Pancreas (tissue), 10 donors: ENCODE results near the gene UNG. TPM values are rescaled to one million over a fixed set of nuclear protein-coding genes. Genes with fewer than 3 reads are reported as not detected.

Experiments
- ATAC-seq, 4 donors: fragments of 200-7000 bp; cut with Tn5 transposase; one replicate each; pipeline versions ENCODE4 v1.8.0 to v1.9.1; 2020; ENCODE audit warnings: mild to moderate bottlenecking in 4 of 4, moderate library complexity in 4 of 4
- DNase-seq, 6 donors: peaks; one replicate each; pipeline ENCODE4 v3.0.0-alpha.2; 2020
- FAIRE-seq: peaks from 2 replicates; lab custom pipeline; 2012; peaks lifted over from hg19 to GRCh38; lab: Jason Lieb, UNC
- H3K27ac ChIP-seq, 4 donors: fragments of 200-600 bp; sonication (generic); 1 replicate in 3 of 4; 2 replicates in 1 of 4; pipeline versions ENCODE4 v1.5.0 to v1.8.0; 2020
- H3K27me3 ChIP-seq, 4 donors: fragments of 200-600 bp; one replicate each; pipeline ENCODE4 v1.8.0; 2021
- H3K36me3 ChIP-seq, 3 donors: fragments of 200-600 bp; sonication (generic) in 1 of 3; one replicate each; pipeline versions ENCODE4 v1.5.0 to v1.8.0; 2020 to 2021
- H3K4me1 ChIP-seq, 3 donors: fragments of 200-600 bp; one replicate each; pipeline ENCODE4 v1.8.0; 2021
- H3K4me3 ChIP-seq, 4 donors: fragments of 200-600 bp; sonication (generic) in 2 of 4; one replicate each; pipeline versions ENCODE4 v1.5.0 to v1.8.0; 2020 to 2021
- H3K9me3 ChIP-seq, 4 donors: fragments of 200-600 bp; one replicate each; pipeline ENCODE4 v1.8.0; 2021
- whole genome bisulfite sequencing, 2 donors: extraction: QIAGEN DNeasy Blood & Tissue Kit; methylation state at CpG; one replicate each; pipeline ENCODE4 v1.1.7; 2013; 5-methylcytosine and 5-hydroxymethylcytosine counted together
- intact Hi-C, 3 donors: fragments of 100-400 bp; cut with DNase I; formaldehyde crosslinking; loops; one replicate each; pipeline versions ENCODE4 v1.11.1 to v1.14.2; 2022
- polyA plus RNA-seq, 2 donors: library from polyadenylated mRNA; stranded (reverse); fragments of 200-250 nt; gene quantifications; one replicate each; pipeline ENCODE4 v1.2.3, GENCODE V29; 2013
- total RNA-seq, 6 donors: library from RNA; stranded (reverse); fragmentation: NEBNext Ultra II Directional in 4 of 6; extraction: Animal tissue kit (Norgen Biotek cat#: 25700) in 4 of 6; gene quantifications; one replicate each; pipeline versions ENCODE4 v1.2.1 to v1.2.4, GENCODE V29; 2021 to 2023
- TF ChIP-seq, protein P1 (sequence below), 4 donors: fragments of 200-600 bp; sonication (generic) in 3 of 4; IDR thresholded peaks; one replicate each; pipeline versions ENCODE4 v1.5.0 to v1.8.0; 2021; ENCODE audit warnings: antibody characterized with exemption in 4 of 4
- donor health status: healthy with polysubstance abuse.
- donor health status: DM: no; HTN: no; CAD: no; lungs with moderate emphysema.
- donor health status: DM: no; HTN: no; CAD: no.
- donor health status: control.
- donor health status: control.
- donor health status: Bipolar disorder and iron deficiency.
- donor health status: DM: yes; HTN: yes; CAD: no.
- donor health status: DM: no; HTN: no; CAD: no.
- donor health status: DM: no; HTN: no; CAD: no.
- donor health status: DM: yes; HTN: yes; CAD: no.

UNG gene
- total and polyA plus RNA-seq, 8 donors = 5.1 to 15.8 (median 8.3) TPM

DNA sequence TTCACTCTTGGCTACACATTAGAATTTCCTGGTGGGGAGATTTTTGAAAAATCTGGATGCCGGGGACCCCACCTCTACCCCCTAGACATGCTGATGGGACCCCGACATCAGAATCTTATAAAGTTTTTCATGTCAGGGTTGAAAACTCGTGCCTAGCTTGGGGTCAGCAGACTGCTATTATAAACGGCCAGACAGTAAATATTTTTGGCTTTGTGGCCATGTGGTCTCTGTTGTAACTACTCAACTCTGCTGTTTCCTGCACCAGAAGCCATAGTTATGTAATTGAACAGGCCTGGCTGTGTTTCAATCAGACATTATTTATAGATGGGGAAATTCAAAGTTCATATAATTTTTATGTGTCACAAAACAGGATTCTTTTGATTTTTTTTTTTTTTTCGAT, 60.6 kb downstream of the UNG start:
- ATAC-seq = no peak
- 37 to 43% methylated on average over 5 of the region's 5 CpGs for WGBS, 2 donors
- peaks cover 4 to 12% (median 7%) of the 10 kb centered on the region in 3 donors for H3K4me1 ChIP-seq
- FAIRE-seq = no peak
- no peaks in the 10 kb centered on the region for H3K27me3 ChIP-seq
- H3K4me3 ChIP-seq = no peak overlapping the region
- TF ChIP-seq, protein P1, sequence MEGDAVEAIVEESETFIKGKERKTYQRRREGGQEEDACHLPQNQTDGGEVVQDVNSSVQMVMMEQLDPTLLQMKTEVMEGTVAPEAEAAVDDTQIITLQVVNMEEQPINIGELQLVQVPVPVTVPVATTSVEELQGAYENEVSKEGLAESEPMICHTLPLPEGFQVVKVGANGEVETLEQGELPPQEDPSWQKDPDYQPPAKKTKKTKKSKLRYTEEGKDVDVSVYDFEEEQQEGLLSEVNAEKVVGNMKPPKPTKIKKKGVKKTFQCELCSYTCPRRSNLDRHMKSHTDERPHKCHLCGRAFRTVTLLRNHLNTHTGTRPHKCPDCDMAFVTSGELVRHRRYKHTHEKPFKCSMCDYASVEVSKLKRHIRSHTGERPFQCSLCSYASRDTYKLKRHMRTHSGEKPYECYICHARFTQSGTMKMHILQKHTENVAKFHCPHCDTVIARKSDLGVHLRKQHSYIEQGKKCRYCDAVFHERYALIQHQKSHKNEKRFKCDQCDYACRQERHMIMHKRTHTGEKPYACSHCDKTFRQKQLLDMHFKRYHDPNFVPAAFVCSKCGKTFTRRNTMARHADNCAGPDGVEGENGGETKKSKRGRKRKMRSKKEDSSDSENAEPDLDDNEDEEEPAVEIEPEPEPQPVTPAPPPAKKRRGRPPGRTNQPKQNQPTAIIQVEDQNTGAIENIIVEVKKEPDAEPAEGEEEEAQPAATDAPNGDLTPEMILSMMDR (IDR thresholded peaks at IDR 0.05) = no peak
- no peak for DNase-seq
- no peaks in the 10 kb centered on the region for H3K9me3 ChIP-seq
- no peaks in the 10 kb centered on the region for H3K36me3 ChIP-seq
- intact Hi-C loops = no loop called here
- peak overlapping the region in 1 of 4 donors; percentile 12 for H3K27ac ChIP-seq

DNA sequence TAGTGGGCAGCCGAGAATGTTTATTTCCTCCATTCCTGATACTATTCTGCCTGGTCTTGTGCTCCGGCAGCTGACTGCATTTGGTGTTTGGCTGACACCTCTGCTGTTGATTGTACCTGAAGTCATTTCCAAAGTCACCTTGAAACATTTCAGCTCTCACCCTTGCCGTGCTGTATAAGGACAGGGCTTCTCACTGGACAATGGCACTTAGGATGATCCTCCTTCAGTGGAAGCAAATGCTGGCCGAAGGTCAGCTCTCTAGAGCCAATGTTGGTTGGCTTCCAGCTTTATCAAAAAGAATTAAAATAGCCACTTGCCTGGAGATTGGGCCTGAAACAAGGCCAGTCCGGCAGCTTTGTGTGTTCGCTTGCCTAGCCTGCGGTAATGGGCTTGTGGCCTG, 63.0 kb downstream of the UNG start:
- no peaks in the 10 kb centered on the region for H3K36me3 ChIP-seq
- no peak for FAIRE-seq
- H3K27me3 ChIP-seq = no peaks in the 10 kb centered on the region
- WGBS, 2 donors = 28 to 37% methylated on average over 7 of the region's 7 CpGs
- TF ChIP-seq, protein P1 (IDR thresholded peaks at IDR 0.05) = no peak
- peaks cover 1 to 7% (median 5%) of the 10 kb centered on the region in 3 donors for H3K4me1 ChIP-seq
- DNase-seq = no peak
- H3K27ac ChIP-seq = peak overlapping the region in 2 of 4 donors; percentile 33 to 55
- H3K9me3 ChIP-seq = no peaks in the 10 kb centered on the region
- peak; percentile 30 to 75 (median 50) for ATAC-seq
- intact Hi-C loops = no loop called here
- no peak overlapping the region for H3K4me3 ChIP-seq

Other genes starting within 250 kb of the UNG start
- 10 to 100 TPM in 2 of 6 donors, 1 to 10 TPM in 4; 8.2 to 22.1 (median 9.7) TPM for gene SSH1, start 240.0 kb upstream of the UNG start, total RNA-seq
- 1 to 10 TPM; 3.7 to 4.6 TPM for gene SSH1, start 240.0 kb upstream of the UNG start, polyA plus RNA-seq
- not detected for gene DAO, start 217.5 kb upstream of the UNG start, total RNA-seq
- gene DAO, start 217.5 kb upstream of the UNG start, polyA plus RNA-seq = not detected
- 1 to 10 TPM in 3 of 6 donors, under 1 TPM in 3; 0.13 to 2.3 (median 0.71) TPM for gene SVOP, start 76.5 kb upstream of the UNG start, total RNA-seq
- gene SVOP, start 76.5 kb upstream of the UNG start, polyA plus RNA-seq = 1 to 10 TPM in 1 of 2 donors, under 1 TPM in 1; 0.68 to 4.3 TPM
- gene USP30, start 45.0 kb upstream of the UNG start, total RNA-seq = 10 to 100 TPM in 2 of 6 donors, 1 to 10 TPM in 4; 6.5 to 11.2 (median 9.3) TPM
- gene USP30, start 45.0 kb upstream of the UNG start, polyA plus RNA-seq = 10 to 100 TPM in 1 of 2 donors, 1 to 10 TPM in 1; 4.8 to 10.2 TPM
- 10 to 100 TPM in 2 of 6 donors, 1 to 10 TPM in 4; 4.3 to 12.2 (median 6.5) TPM for gene ALKBH2, start 4.1 kb upstream of the UNG start, total RNA-seq
- gene ALKBH2, start 4.1 kb upstream of the UNG start, polyA plus RNA-seq = 10 to 100 TPM; 19.8 to 22.9 TPM
- gene ACACB, start 19.0 kb downstream of the UNG start, total RNA-seq = 10 to 100 TPM; 23.4 to 42.1 (median 31.6) TPM
- 10 to 100 TPM; 23.7 to 58.9 TPM for gene ACACB, start 19.0 kb downstream of the UNG start, polyA plus RNA-seq
- gene FOXN4, start 211.7 kb downstream of the UNG start, total RNA-seq = not detected
- gene FOXN4, start 211.7 kb downstream of the UNG start, polyA plus RNA-seq = under 1 TPM in 1 of 2 donors, not detected in 1; 0.12 TPM